Cardiac muscle cell (in vitro differentiated cells and primary cell): ENCODE measurements around the gene ZFP42. TPM values are rescaled to one million over a fixed set of nuclear protein-coding genes. Genes with fewer than 3 reads are reported as not detected.

Experiments
- DNase-seq, 2 donors: peaks; one replicate each; pipeline versions ENCODE4 v3.0.0 to v3.0.0-alpha.2; 2010 to 2017; ENCODE audit warnings: low read depth in 1 of 2, low spot score in 1 of 2
- H3K27ac ChIP-seq: fragments of 200-600 bp; sonication (generic); 2 replicates; pipeline ENCODE4 v1.5.1; 2016
- H3K27me3 ChIP-seq: fragments of 200-600 bp; sonication (generic); 2 replicates; pipeline ENCODE4 v1.6.0; 2016; ENCODE audit warnings: control low read depth
- H3K36me3 ChIP-seq: fragments of 200-600 bp; sonication (generic); 2 replicates; pipeline ENCODE4 v1.5.1; 2016; ENCODE audit warnings: control low read depth
- H3K4me1 ChIP-seq: fragments of 200-600 bp; sonication (generic); 2 replicates; pipeline ENCODE4 v1.8.1; 2017; ENCODE audit warnings: low read depth, mild to moderate bottlenecking, mixed run types
- H3K4me3 ChIP-seq: fragments of 200-600 bp; sonication (generic); 2 replicates; pipeline ENCODE4 v1.5.1; 2016; ENCODE audit warnings: mild to moderate bottlenecking
- H3K9me3 ChIP-seq: fragments of 200-600 bp; sonication (generic); 2 replicates; pipeline ENCODE4 v1.5.1; 2017; ENCODE audit warnings: low read depth, mild to moderate bottlenecking, control low read depth
- polyA plus RNA-seq: library from polyadenylated mRNA; unstranded; fragments of >200 nt; fragmentation: Nextera tagmentation; extraction: Ambion mirVana; gene quantifications from 2 replicates; pipeline ENCODE4 v1.2.1, GENCODE V29; 2016
- total RNA-seq: library from RNA; depleted of rRNA; stranded (reverse); fragments of >200 nt; gene quantifications from 2 replicates; pipeline ENCODE4 v1.2.3, GENCODE V29; 2016
- TF ChIP-seq, protein P1 (sequence below): IDR thresholded peaks from 2 replicates; pipeline ENCODE4 v1.5.1; 2012; ENCODE audit warnings: low read depth, mild to moderate bottlenecking, low read length

Gene ZFP42
- total and polyA plus RNA-seq, 2 experiments from 2014 or later, result 0.12 TPM; not detected in 1

DNA sequence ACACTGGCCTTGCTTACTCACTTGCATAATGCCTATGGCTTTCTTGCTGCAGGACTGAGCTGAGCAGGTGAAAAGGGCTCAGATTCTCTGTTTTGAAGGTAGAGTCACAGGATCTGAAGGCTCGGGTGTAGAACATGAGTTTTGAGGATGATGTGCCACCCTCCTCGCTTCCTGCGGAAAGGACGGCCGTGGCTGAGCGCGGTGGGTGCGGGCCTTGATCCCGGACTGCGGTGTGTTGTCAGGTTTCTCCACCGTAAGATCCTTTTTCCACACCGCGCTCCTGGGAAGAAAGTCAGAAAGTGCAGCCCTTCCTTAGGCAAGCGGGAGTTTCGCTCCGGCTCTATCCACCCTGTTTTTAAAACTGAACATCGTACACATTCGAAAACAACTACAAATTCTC, 36.2 kb downstream of the ZFP42 start:
- Histone ChIP-seq H3K27ac (no peak overlapping the region), H3K27me3 (peaks cover 29% of the 10 kb centered on the region), H3K4me1 (no peaks in the 10 kb centered on the region), H3K36me3 (no peaks in the 10 kb centered on the region), H3K9me3 (no peaks in the 10 kb centered on the region), H3K4me3 (no peak overlapping the region)
- no peak for DNase-seq
- TF ChIP-seq, protein P1, sequence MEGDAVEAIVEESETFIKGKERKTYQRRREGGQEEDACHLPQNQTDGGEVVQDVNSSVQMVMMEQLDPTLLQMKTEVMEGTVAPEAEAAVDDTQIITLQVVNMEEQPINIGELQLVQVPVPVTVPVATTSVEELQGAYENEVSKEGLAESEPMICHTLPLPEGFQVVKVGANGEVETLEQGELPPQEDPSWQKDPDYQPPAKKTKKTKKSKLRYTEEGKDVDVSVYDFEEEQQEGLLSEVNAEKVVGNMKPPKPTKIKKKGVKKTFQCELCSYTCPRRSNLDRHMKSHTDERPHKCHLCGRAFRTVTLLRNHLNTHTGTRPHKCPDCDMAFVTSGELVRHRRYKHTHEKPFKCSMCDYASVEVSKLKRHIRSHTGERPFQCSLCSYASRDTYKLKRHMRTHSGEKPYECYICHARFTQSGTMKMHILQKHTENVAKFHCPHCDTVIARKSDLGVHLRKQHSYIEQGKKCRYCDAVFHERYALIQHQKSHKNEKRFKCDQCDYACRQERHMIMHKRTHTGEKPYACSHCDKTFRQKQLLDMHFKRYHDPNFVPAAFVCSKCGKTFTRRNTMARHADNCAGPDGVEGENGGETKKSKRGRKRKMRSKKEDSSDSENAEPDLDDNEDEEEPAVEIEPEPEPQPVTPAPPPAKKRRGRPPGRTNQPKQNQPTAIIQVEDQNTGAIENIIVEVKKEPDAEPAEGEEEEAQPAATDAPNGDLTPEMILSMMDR, result no peak

DNA sequence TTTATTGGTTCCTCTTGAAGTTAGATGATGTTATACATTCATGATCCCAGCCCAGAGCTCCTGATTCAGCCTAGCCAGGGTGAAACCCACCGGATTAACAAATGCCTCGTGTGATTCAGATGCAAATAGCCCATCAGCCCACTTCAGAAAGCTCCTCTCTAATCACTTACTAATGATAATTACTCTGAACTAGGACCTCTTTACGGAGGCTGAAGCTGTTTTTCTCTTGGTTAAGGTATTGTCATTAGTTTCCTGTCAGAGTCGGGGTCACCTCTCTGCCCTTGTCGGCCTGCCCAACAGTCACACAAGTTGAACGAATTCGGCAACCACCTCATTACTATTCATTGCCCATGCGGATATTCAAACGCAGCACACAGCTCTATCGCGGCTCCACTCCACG, 36.6 kb downstream of the ZFP42 start:
- Histone ChIP-seq H3K27me3 (peaks cover 29% of the 10 kb centered on the region), H3K9me3 (no peaks in the 10 kb centered on the region), H3K27ac (no peak overlapping the region), H3K4me1 (no peaks in the 10 kb centered on the region), H3K36me3 (no peaks in the 10 kb centered on the region), H3K4me3 (no peak overlapping the region)
- no peak for DNase-seq
- TF ChIP-seq, protein P1, result no peak

DNA sequence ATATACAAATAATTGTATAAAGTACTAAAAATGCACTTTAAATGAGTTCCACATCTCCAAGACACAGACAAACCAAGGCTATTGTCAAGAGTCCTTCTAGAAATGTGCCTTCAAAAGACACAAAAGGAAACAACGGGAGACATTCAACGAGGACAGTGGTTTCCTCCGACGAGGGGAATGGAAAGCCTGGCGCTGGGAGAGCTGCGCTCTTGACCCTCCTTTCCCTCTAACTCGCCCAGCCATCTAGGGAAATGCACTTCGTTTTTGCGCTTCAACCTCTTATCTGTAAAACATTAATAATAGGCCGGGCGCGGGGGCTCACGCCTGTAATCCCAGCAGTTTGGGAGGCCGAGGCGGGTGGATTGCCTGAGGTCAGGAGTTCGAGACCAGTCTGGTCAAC, 37.0 kb downstream of the ZFP42 start:
- H3K4me3 ChIP-seq, result no peak overlapping the region
- TF ChIP-seq, protein P1, result no peak
- DNase-seq, result no peak
- H3K9me3 ChIP-seq, result no peaks in the 10 kb centered on the region
- peaks cover 29% of the 10 kb centered on the region for H3K27me3 ChIP-seq
- no peaks in the 10 kb centered on the region for H3K36me3 ChIP-seq
- no peaks in the 10 kb centered on the region for H3K4me1 ChIP-seq
- H3K27ac ChIP-seq, result no peak overlapping the region

DNA sequence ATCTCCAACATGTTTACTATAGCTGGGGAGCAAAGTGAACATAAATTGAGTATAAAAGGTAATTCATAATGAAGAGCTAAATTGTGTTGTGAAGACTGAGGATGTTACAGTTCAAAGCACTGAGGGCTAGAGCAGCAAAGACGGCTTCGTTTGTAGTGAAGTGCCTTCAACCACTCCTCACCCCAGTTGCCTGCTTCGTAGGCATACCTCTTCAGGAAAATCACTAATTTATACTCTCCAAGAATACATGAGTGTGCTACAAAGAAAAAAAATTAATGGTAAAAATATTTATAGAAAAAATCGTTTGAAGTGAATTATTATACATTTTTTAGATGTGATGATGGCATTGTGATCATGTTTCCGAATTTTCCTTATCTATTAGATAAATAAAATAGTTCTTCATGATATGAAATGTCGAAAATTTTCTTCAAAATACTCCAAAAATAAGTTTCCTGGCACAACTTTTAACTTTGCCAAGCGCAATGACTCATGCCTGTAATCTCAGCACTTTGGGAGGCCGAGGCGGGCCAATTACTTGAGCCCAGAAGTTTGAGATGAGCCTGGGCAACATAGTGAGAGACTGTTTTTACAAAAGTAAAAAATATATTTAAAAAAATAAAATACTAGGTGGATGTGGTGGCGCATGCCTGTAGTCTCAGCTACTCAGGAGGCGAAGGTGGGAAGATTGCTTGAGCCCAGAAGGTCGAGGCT, 41.6 kb downstream of the ZFP42 start:
- no peak overlapping the region for H3K27ac ChIP-seq
- H3K4me3 ChIP-seq, result no peak overlapping the region
- no peaks in the 10 kb centered on the region for H3K9me3 ChIP-seq
- H3K4me1 ChIP-seq, result no peaks in the 10 kb centered on the region
- peak in 1 of 2 donors; percentile 29 for DNase-seq
- TF ChIP-seq, protein P1, result no peak
- no peaks in the 10 kb centered on the region for H3K36me3 ChIP-seq
- H3K27me3 ChIP-seq, result peaks cover 12% of the 10 kb centered on the region

DNA sequence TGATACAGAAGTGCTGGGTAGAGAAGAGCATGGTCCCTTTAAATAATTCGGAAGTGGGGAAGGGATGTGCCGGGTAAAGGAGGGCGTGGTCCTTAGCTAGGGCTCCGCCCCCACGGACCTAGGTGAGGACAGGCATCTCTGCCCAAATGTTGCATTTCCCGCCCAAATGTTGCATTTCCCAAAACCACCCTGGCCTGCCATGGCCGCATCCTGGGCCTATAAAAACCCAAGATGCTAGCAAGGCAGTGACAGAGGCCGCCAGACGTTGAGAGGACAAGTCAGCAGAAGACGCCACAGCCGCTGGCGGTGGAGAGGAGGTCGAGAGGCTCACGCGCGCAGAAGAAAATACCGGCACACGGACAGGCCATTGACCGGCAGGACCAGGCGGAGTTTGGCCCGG, 46.1 kb downstream of the ZFP42 start:
- Histone ChIP-seq H3K4me3 (no peak overlapping the region), H3K27ac (no peak overlapping the region), H3K36me3 (no peaks in the 10 kb centered on the region), H3K4me1 (no peaks in the 10 kb centered on the region), H3K9me3 (no peaks in the 10 kb centered on the region), H3K27me3 (no peaks in the 10 kb centered on the region)
- TF ChIP-seq, protein P1, result no peak
- no peak for DNase-seq
